Heart left ventricle (tissue), 16 donors: Measurements from ENCODE around the gene ANGPTL4. TPM values are rescaled to one million over a fixed set of nuclear protein-coding genes. Genes with fewer than 3 reads are reported as not detected.

Experiments used
- ATAC-seq, 4 donors: fragments of 200-7000 bp; cut with Tn5 transposase; one replicate each; pipeline ENCODE4 v1.9.1; 2020 to 2022; ENCODE audit warnings: moderate library complexity in 4 of 4, mild to moderate bottlenecking in 3 of 4, moderate number of reproducible peaks in 1 of 4
- DNase-seq, 5 donors: peaks; one replicate each; pipeline ENCODE4 v3.0.0-alpha.2; 2020
- H3K27ac ChIP-seq, 12 donors: fragments of 200-600 bp; sonication (generic) in 4 of 12; one replicate each; pipeline versions ENCODE4 v1.5.0 to v1.8.0; 2016 to 2022; ENCODE audit warnings: mild to moderate bottlenecking in 2 of 12
- H3K27me3 ChIP-seq, 9 donors: fragments of 200-600 bp; sonication (generic) in 2 of 9; one replicate each; pipeline versions ENCODE4 v1.5.1 to v1.8.0; 2016 to 2022; ENCODE audit warnings: mild to moderate bottlenecking in 3 of 9
- H3K36me3 ChIP-seq, 9 donors: fragments of 200-600 bp; sonication (generic) in 2 of 9; one replicate each; pipeline versions ENCODE4 v1.5.0 to v1.8.0; 2018 to 2022; ENCODE audit warnings: mild to moderate bottlenecking in 2 of 9
- H3K4me1 ChIP-seq, 12 donors: fragments of 200-600 bp; sonication (generic) in 4 of 12; one replicate each; pipeline versions ENCODE4 v1.5.0 to v1.8.0; 2016 to 2022; ENCODE audit warnings: mild to moderate bottlenecking in 3 of 12
- H3K4me3 ChIP-seq, 12 donors: fragments of 200-600 bp; sonication (generic) in 4 of 12; one replicate each; pipeline versions ENCODE4 v1.5.0 to v1.8.0; 2017 to 2022; ENCODE audit warnings: mild to moderate bottlenecking in 9 of 12, moderate library complexity in 4 of 12
- H3K9me3 ChIP-seq, 12 donors: fragments of 200-600 bp; sonication (generic) in 4 of 12; one replicate each; pipeline versions ENCODE4 v1.5.0 to v1.8.0; 2016 to 2022; ENCODE audit warnings: mild to moderate bottlenecking in 1 of 12
- POLR2A ChIP-seq, 2 donors: fragments of 450-650 bp; IDR thresholded peaks; one replicate each; pipeline ENCODE4 v1.6.1; 2017; ENCODE audit warnings: antibody characterized with exemption in 2 of 2, mild to moderate bottlenecking in 2 of 2, moderate library complexity in 2 of 2
- WGBS, 4 donors: extraction: QIAGEN DNeasy Blood & Tissue Kit in 2 of 4; methylation state at CpG; one replicate each; pipeline versions ENCODE4 v1.1.5 to v1.1.7; 2013 to 2018; 5-methylcytosine and 5-hydroxymethylcytosine counted together
- intact Hi-C, 10 donors: fragments of 100-400 bp; cut with DNase I; formaldehyde crosslinking; loops; one replicate each; pipeline versions ENCODE4 v1.11.1 to v1.14.2; 2022
- polyA plus RNA-seq, 2 donors: library from polyadenylated mRNA; stranded (reverse); fragments of 200-250 nt; gene quantifications; one replicate each; pipeline ENCODE4 v1.2.3, GENCODE V29; 2013
- total RNA-seq, 9 donors: library from RNA; depleted of rRNA in 2 of 9; stranded (reverse); fragments of >200 nt in 2 of 9; fragmentation: NEBNext Ultra II Directional in 3 of 9; extraction: Animal tissue kit (Norgen Biotek cat#: 25700) in 3 of 9; gene quantifications; one replicate each; pipeline versions ENCODE4 v1.1.0 to v1.2.4, GENCODE V29; 2016 to 2023
- TF ChIP-seq, protein P1 (sequence below), 12 donors: fragments of 200-600 bp; sonication (generic) in 4 of 12; IDR thresholded peaks; one replicate each; pipeline versions ENCODE4 v1.5.0 to v1.8.0; 2018 to 2022; ENCODE audit warnings: antibody characterized with exemption in 12 of 12, mild to moderate bottlenecking in 5 of 12
- donor health status: ischemic (EF 13 %, LVEDD 7.1; RV severe dilation, severe dysfunction).
- donor health status: healthy with polysubstance abuse.
- donor health status: DM: no; HTN: yes; CAD: no.
- donor health status: DM: no; HTN: no; CAD: no.
- donor health status: ischemic (EF 25% LVEDD 6.9; RV normal size, moderate dysfunction).
- donor health status: ischemic (EF 25% LVEDD 5.7; RV mildly dilated, moderate dysfunction).
- donor health status: healthy.
- donor health status: DM: yes; HTN: yes; CAD: no.
- donor health status: ischemic (EF 35%, LVEDD 5.7; RV mildly dilated, moderate dysfunction).
- donor health status: nonischemic (EF 11% LVEDD 7.7; RV severe dilation, severe dysfunction).
- donor health status: DM: yes; HTN: yes; CAD: no.
- donor health status: PGD.
- donor health status: ischemic (EF 29% LVEDD 5.4; RV normal size, mild dysfunction).
- donor health status: nonischemic (EF 23%, LVEDD 6.1; RV moderate dilation, normal function).

ANGPTL4 gene
- total and polyA plus RNA-seq, 11 donors = 2.4 to 117 (median 10.8) TPM

GRCh38 chr19:8321986-8322637 lies 41.8 kb upstream of the ANGPTL4 start:
- 13 to 17% (median 16%) methylated on average over 30 of the region's 30 CpGs for WGBS, 4 donors
- H3K4me1 ChIP-seq = peaks cover 5 to 51% (median 36%) of the 10 kb centered on the region in 12 donors
- no peak for ATAC-seq
- intact Hi-C loops = loop anchor here in 2 of 10 donors (5.0 to 10.0 kb wide), 2 partner anchors 55 to 57 kb away; no protein-coding TSS in a partner anchor
- H3K27me3 ChIP-seq = no peaks in the 10 kb centered on the region
- DNase-seq = no peak
- H3K36me3 ChIP-seq = peaks cover 0 to 33% (median 22%) of the 10 kb centered on the region in 9 donors
- peak overlapping the region; percentile 58 to 98 (median 79) for H3K4me3 ChIP-seq
- H3K27ac ChIP-seq = peak overlapping the region; percentile 89 to 97 (median 92)
- H3K9me3 ChIP-seq = peaks cover 0 to 5% (median 0%) of the 10 kb centered on the region in 12 donors
- TF ChIP-seq POLR2A (IDR thresholded peaks at IDR 0.05) = no peak
- TF ChIP-seq, protein P1, sequence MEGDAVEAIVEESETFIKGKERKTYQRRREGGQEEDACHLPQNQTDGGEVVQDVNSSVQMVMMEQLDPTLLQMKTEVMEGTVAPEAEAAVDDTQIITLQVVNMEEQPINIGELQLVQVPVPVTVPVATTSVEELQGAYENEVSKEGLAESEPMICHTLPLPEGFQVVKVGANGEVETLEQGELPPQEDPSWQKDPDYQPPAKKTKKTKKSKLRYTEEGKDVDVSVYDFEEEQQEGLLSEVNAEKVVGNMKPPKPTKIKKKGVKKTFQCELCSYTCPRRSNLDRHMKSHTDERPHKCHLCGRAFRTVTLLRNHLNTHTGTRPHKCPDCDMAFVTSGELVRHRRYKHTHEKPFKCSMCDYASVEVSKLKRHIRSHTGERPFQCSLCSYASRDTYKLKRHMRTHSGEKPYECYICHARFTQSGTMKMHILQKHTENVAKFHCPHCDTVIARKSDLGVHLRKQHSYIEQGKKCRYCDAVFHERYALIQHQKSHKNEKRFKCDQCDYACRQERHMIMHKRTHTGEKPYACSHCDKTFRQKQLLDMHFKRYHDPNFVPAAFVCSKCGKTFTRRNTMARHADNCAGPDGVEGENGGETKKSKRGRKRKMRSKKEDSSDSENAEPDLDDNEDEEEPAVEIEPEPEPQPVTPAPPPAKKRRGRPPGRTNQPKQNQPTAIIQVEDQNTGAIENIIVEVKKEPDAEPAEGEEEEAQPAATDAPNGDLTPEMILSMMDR (IDR thresholded peaks at IDR 0.05) = no peak

DNA sequence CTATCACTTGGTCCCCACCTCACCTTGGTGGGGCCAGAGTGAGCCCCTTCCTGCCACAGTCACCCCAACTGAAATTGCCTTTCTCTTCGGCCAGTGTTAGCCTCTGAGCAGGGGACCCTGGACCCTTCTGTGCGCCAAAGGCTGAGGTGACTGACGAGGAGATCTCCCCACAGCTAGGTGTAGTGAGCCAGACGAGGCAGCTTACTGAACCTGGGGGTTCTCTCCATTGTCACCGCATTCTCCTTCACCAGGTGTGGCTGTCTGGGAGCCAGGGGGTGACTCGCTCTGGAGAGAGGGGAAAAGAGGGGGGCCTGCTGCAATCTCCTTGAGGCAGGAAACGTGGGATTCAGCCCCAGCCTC lies 41.3 kb upstream of the ANGPTL4 start:
- Histone ChIP-seq H3K4me3 (peak overlapping the region in 11 of 12 donors; percentile 58 to 98 (median 77)), H3K9me3 (peaks cover 0 to 5% (median 0%) of the 10 kb centered on the region in 12 donors), H3K36me3 (peaks cover 0 to 36% (median 22%) of the 10 kb centered on the region in 9 donors), H3K27me3 (no peaks in the 10 kb centered on the region), H3K27ac (peak overlapping the region in 8 of 12 donors; percentile 42 to 97 (median 92)), H3K4me1 (peaks cover 5 to 51% (median 35%) of the 10 kb centered on the region in 12 donors)
- intact Hi-C loops = loop anchor here in 2 of 10 donors (5.0 to 10.0 kb wide), 2 partner anchors 55 to 58 kb away; no protein-coding TSS in a partner anchor
- TF ChIP-seq, protein P1 (IDR thresholded peaks at IDR 0.05) = no peak
- no peak for TF ChIP-seq POLR2A (IDR thresholded peaks at IDR 0.05)
- ATAC-seq (no peak), DNase-seq (no peak)
- WGBS, 4 donors = 56 to 69% (median 61%) methylated on average over 3 to 7 of the region's 7 CpGs

DNA sequence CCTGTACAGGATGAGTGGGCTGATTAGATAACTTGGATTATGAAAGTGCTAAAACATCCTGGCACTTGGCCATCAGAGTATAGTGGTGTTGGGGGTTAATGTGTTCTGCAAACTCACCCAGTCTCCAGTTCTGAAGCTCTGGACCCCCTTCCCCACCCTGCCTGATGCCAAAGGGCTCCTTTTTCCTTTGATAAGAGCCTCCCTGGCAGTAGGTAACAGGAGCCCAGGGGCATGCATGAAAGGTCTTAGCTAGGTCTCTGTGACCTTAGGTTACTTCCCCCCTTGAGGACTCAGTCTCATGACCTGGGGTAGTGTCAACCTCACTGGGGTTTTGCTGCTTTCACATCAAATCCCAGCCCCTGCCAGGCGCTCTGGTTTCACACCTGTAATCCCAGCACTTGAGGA lies 40.2 kb upstream of the ANGPTL4 start:
- no peak for TF ChIP-seq POLR2A (IDR thresholded peaks at IDR 0.05)
- TF ChIP-seq, protein P1 (IDR thresholded peaks at IDR 0.05) = no peak
- Histone ChIP-seq H3K9me3 (peaks cover 0 to 5% (median 0%) of the 10 kb centered on the region in 12 donors), H3K4me1 (peaks cover 5 to 51% (median 35%) of the 10 kb centered on the region in 12 donors), H3K27ac (peak overlapping the region in 4 of 12 donors; percentile 2 to 29 (median 21)), H3K4me3 (no peak overlapping the region), H3K36me3 (peaks cover 0 to 36% (median 21%) of the 10 kb centered on the region in 9 donors), H3K27me3 (no peaks in the 10 kb centered on the region)
- no peak for DNase-seq
- ATAC-seq = no peak
- WGBS, 4 donors = 86 to 96% (median 91%) methylated on average over 1 of the region's 1 CpG; no CpG with 5 or more reads in 1 of the 4 donors
- intact Hi-C loops = loop anchor here in 2 of 10 donors (5.0 to 10.0 kb wide), 2 partner anchors 56 to 59 kb away; no protein-coding TSS in a partner anchor
